ENCODE data around the gene IFITM2.
A peak's percentile ranks its signal among the peaks of the same experiment; 100 is the strongest.
"Not testable (repeated sequence)": the region's sequence is repeated elsewhere in the genome, so short reads cannot be mapped to it uniquely, and the experiment has no call there.

IFITM2 gene

DNA sequence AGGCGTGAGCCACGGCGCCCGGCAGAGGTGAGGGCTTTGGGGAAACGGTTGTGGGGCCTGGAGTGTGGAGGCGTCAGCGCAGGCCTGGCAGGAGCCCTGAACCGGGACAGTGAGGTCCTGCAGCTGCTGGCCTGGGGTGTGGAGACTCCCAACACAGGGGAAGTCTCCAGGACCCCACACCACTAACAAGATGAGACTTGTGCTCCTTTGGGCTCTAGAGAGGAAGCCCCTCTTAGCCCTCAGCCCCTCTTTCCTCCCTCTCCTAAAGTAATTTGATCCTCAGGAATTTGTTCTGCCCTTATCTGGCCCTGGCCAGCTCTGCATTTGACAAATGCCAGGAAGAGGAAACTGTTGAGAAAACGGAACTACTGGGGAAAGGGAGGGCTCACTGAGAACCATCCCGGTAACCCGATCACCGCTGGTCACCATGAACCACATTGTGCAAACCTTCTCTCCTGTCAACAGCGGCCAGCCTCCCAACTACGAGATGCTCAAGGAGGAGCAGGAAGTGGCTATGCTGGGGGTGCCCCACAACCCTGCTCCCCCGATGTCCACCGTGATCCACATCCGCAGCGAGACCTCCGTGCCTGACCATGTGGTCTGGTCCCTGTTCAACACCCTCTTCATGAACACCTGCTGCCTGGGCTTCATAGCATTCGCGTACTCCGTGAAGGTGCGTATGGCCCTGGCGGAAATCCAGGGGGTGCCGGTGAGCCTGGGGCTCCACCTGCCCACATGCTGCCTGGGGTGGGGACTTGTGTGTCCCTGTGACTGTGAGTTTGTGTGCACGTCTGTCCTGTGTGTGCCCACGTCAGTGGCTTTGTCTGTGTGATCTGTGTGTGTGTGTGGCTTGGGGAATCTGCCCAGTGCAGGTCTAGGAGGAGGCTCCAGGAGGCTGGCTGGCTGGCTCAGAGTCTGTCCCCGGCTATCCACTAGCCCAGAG, at the start of gene IFITM2:
TSS of gene IFITM2 (plus strand) at position 51 of the 943 bp plus-strand sequence. CDS start at position 428, 377 bp downstream.
- not testable (repeated sequence) for DNase-seq

GRCh38 chr11:259413-259812, 48.2 kb upstream of the IFITM2 start:
- DNase-seq = no peak

DNA sequence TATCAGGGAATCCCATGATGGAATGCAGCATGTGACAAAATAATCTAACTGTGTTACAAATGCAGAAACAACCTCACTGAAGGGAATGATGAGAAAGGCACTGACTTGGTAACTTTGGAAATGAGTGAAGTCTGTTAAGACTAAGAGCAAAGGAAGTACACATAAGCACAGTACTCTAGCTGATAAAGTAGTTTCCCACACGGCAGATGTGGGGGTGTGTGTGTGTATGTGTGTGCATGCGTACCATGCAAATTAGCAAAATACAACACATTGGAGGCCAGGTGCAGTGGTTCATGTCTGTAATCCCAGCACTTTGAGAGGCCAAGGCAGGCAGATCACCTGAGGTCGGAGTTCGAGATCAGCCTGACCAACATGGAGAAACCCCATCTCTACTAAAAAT, 46.0 kb upstream of the IFITM2 start:
- DNase-seq = no peak

GRCh38 chr11:266676-267439, 40.8 kb upstream of the IFITM2 start:
- DNase-seq = peak; percentile 40

- no peak for DNase-seq
These were observed 40.1 kb upstream of the IFITM2 start for GRCh38 chr11:267491-267994.

- DNase-seq = not testable (repeated sequence)
These were observed 38.9 kb upstream of the IFITM2 start for GRCh38 chr11:268716-269145.

GRCh38 chr11:269146-269890, 38.3 kb upstream of the IFITM2 start:
- DNase-seq = peak; percentile 61

GRCh38 chr11:270451-271318, 36.9 kb upstream of the IFITM2 start:
- DNase-seq = no peak

GRCh38 chr11:271319-271715, 36.3 kb upstream of the IFITM2 start:
- no peak for DNase-seq

DNA sequence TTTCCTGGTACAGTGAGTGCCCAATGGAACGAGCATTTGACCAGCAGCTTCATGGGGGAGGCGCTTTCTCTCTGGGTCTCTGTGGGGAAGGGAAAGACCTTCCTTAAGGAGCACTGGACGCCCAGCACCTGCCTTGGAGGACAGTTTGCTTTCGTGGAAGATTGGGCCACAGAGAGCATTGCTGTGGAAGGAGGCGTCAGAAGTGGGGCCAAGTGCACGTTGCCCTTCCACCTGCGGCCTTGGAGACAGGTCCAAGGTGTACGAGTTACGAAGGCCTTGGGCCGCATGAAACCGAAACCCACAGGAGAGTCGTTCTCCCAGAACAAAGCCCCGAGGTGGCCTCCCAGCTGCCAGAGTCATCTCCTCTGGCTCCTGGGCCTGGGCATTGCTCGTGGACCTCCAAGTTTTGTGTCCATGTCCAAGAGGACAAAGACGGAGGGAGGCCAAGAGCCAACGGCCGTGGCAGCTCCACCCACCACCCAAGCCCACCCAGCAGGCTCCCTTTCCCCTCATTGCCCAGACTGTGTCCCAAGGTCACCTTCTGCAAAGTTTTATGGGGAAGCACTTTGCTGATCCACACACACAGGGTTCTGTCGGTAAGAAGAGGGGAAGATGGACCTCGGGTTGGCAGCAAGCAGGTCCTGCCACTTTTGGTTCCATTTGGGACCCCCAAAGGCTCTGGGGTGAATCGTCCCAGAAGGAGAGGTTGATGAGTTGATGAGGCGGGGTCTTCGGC, 35.3 kb upstream of the IFITM2 start:
- no peak for DNase-seq

GRCh38 chr11:272931-273198, 34.8 kb upstream of the IFITM2 start:
- DNase-seq = no peak

- DNase-seq = no peak
These were observed 31.4 kb upstream of the IFITM2 start for GRCh38 chr11:276219-276618.

DNA sequence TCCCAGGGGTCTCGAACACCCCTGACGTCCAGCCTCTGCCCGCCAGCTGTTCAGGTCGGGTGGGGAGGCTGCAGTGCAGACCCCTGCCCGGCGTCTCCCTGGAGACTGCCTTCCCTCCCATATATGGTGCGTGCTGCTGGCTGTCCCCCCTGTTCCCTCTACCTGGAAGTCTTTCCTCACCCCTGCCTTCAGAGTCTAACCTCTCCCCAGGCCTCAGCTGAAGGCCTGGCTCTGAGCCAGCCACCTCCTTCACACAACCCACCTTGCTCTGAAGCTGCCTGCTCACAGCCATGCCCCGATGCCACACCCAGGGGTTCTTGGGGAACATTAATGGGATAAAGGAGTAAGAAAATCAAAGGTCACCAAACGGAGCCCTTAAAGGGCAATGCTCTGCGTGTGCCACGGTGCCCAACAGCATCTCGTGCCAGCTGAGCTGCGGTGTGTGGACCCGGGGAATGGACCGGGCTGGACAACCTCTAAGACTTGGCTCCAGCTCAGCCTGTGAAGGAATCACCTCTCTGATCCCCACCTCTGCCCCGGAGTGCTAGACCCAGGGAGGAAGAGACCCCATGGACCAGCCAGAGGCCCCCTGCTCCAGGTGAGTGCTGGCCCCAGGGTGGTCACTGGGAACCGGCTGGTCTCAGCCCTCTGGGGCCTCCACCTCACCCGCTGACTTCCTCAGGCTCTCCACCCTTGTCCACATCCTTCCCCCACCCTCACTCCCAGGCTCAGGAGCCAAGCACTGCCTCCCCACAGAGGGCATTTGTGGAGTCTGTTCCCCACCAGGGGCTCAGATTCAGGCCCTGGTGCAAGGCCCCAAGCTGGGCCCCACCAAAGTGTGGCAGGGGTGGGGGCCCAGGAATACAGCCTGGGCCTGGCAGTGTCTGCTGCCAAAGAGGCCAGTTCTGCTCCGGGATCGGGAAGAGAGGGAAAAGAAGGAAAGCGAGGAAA, 29.3 kb upstream of the IFITM2 start, which contains the start of gene NLRP6:
TSS of gene NLRP6 (plus strand) at position 407 of the 951 bp plus-strand sequence. CDS start at position 570, 163 bp downstream.
- no peak for DNase-seq

DNA sequence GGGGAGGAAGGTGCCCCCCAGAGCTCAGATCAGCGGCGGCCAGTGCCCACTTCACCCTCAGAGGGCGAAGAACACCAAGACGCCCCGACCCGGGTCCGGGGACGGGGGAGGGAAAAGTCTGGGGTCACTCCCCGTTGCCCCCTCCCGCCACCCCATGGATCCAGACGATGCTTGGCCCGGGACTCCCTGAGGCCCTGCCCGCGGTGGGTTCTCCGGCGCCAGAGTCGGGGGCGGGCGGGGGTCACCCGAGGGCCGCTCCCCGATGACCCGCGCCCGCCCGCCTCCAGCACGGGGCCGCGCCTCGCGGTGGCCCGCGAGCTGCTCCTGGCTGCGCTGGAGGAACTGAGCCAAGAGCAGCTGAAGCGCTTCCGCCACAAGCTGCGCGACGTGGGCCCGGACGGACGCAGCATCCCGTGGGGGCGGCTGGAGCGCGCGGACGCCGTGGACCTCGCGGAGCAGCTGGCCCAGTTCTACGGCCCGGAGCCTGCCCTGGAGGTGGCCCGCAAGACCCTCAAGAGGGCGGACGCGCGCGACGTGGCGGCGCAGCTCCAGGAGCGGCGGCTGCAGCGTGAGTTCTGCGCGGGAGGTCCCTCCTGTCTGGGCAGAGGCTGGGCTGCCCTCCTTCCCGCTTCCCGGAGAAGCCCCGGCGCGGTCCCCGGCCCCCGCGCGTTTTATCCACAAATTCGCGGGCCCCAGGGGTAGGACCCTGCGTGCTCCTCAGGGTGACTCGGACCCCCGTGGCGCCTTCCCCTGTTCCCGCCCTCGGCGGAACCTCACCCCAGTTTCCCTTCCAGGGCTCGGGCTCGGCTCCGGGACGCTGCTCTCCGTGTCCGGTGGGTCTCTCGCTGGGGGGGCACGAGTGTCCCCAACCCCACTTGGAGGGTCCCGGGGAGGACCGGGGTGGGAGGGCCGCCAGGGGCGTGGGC, 28.3 kb upstream of the IFITM2 start:
- DNase-seq = no peak

DNA sequence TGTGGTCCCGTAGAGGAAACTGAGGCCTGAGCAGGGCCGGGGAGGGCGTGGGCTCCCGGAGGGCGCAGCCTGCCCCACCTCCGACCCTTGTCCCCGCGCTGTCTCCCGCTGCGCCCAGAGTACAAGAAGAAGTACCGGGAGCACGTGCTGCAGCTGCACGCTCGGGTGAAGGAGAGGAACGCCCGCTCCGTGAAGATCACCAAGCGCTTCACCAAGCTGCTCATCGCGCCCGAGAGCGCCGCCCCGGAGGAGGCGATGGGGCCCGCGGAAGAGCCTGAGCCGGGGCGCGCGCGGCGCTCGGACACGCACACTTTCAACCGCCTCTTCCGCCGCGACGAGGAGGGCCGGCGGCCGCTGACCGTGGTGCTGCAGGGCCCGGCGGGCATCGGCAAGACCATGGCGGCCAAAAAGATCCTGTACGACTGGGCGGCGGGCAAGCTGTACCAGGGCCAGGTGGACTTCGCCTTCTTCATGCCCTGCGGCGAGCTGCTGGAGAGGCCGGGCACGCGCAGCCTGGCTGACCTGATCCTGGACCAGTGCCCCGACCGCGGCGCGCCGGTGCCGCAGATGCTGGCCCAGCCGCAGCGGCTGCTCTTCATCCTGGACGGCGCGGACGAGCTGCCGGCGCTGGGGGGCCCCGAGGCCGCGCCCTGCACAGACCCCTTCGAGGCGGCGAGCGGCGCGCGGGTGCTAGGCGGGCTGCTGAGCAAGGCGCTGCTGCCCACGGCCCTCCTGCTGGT, 27.5 kb upstream of the IFITM2 start:
- DNase-seq = peak; percentile 57

GRCh38 chr11:280706-281485, 26.7 kb upstream of the IFITM2 start:
- peak; percentile 40 for DNase-seq

DNA sequence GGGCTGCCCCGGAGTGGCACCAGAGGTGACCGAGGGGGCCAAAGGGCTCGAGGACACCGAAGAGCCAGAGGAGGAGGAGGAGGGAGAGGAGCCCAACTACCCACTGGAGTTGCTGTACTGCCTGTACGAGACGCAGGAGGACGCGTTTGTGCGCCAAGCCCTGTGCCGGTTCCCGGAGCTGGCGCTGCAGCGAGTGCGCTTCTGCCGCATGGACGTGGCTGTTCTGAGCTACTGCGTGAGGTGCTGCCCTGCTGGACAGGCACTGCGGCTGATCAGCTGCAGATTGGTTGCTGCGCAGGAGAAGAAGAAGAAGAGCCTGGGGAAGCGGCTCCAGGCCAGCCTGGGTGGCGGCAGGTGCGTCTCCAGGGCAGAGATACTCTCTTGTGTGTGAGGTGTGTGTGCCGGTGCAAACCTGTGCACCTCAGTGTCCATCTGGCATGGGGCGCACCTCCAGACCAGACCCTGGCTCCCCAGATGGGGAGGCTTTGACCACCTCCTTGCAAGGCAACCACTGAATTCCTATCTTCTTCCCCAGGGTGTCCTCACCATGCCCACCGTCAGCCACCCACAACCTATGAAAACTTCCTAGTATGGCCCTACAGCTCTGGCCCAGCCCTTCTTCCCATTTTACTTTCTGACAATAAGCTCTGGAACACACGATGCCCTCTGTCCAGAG, 26.0 kb upstream of the IFITM2 start:
- DNase-seq = no peak

Data from activated naive CD4-positive, alpha-beta T cell treated with anti-CD3 and anti-CD28 coated beads, Interleukin-2, amount 50 U/mL, for 16 hours (primary cell).